MCF 10A (cell line): ENCODE data around the gene IRX2. TPM values are rescaled to one million over a fixed set of nuclear protein-coding genes. Genes with fewer than 3 reads are reported as not detected.

Experiments
- BruUV-seq: library from RNA; stranded (reverse); fragments of 400-500 nt; replicated peaks from 2 replicates; lab custom pipeline; 2021; lab: Mats Ljungman, UMichigan
- CTCF ChIA-PET: fragments of 300-600 bp; sonication (Branson Sonifier 250); formaldehyde crosslinking; extraction: SDS; loops from one replicate; lab custom pipeline; 2021; ENCODE audit warnings: antibody characterized with exemption, inconsistent platforms; lab: Yijun Ruan, JAX
- POLR2A ChIA-PET: fragments of 300-600, 350-650 bp; sonication (Branson Sonifier 250); formaldehyde crosslinking; extraction: SDS; loops from one replicate; lab custom pipeline; 2020; ENCODE audit warnings: antibody characterized with exemption, inconsistent platforms; lab: Yijun Ruan, JAX
- DNase-seq: peaks from one replicate; pipeline ENCODE4 v3.0.0-alpha.2; 2018; ENCODE audit not compliant: unreplicated experiment
- H3K27ac Mint-ChIP-seq: one replicate; pipeline ENCODE4 v1.8.0; 2022; ENCODE audit warnings: mild to moderate bottlenecking, low read depth, mixed read lengths; ENCODE audit not compliant: unreplicated experiment
- H3K27me3 Mint-ChIP-seq: one replicate; pipeline ENCODE4 v1.8.0; 2022; ENCODE audit warnings: mixed read lengths; ENCODE audit not compliant: insufficient read depth, unreplicated experiment
- H3K36me3 Mint-ChIP-seq: one replicate; pipeline ENCODE4 v1.8.0; 2022; ENCODE audit warnings: mild to moderate bottlenecking, moderate library complexity, mixed read lengths; ENCODE audit not compliant: insufficient read depth, unreplicated experiment
- H3K4me1 Mint-ChIP-seq: one replicate; pipeline ENCODE4 v1.8.0; 2022; ENCODE audit warnings: mixed read lengths; ENCODE audit not compliant: insufficient read depth, unreplicated experiment
- H3K4me3 Mint-ChIP-seq: one replicate; pipeline ENCODE4 v1.8.0; 2022; ENCODE audit warnings: mild to moderate bottlenecking, moderate library complexity, mixed read lengths; ENCODE audit not compliant: unreplicated experiment
- H3K9me3 Mint-ChIP-seq: one replicate; pipeline ENCODE4 v1.8.0; 2022; ENCODE audit warnings: mixed read lengths; ENCODE audit not compliant: unreplicated experiment
- intact Hi-C: fragments of 100-400 bp; cut with micrococcal nuclease; formaldehyde crosslinking; loops from 2 replicates; pipeline ENCODE4 v1.14.1; 2022
- total RNA-seq: library from RNA; stranded (reverse); gene quantifications from 2 replicates; pipeline ENCODE4 v1.2.3, GENCODE V29; 2022
- TF ChIP-seq, protein P1 (sequence below): fragments of 200-600 bp; IDR thresholded peaks from one replicate; pipeline ENCODE4 v1.8.0; 2022; ENCODE audit warnings: antibody characterized with exemption, mild to moderate bottlenecking; ENCODE audit not compliant: unreplicated experiment

Gene IRX2
- total RNA-seq, 1 experiment from 2014 or later, result 43.4 TPM

DNA sequence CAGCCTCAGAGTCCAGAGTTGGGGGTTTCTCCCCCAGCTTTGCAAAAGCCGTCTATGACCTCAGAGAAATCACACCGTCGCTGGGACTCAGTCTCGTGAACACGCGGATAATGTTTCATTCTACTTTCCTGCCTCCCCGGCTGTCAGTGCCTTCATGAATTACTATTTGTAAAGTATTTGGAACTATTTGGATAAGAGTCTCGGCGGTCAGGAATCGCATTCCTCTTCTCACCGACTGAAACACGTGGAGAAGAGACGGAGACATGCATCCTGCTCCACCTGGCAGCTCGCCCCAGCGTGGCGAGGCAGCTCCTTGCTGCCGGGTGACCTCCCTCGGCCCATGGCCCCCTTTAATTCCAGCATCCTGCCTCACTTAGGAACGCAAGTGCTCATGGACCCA is 23.9 kb downstream of the IRX2 start:
- DNase-seq, result no peak
- H3K27ac Mint-ChIP-seq, result no peak overlapping the region
- POLR2A ChIA-PET, result interaction anchor here (1.0 kb wide), 1 partner anchor 13 kb away, joined by 4 read pairs; no protein-coding TSS in a partner anchor
- TF ChIP-seq, protein P1, sequence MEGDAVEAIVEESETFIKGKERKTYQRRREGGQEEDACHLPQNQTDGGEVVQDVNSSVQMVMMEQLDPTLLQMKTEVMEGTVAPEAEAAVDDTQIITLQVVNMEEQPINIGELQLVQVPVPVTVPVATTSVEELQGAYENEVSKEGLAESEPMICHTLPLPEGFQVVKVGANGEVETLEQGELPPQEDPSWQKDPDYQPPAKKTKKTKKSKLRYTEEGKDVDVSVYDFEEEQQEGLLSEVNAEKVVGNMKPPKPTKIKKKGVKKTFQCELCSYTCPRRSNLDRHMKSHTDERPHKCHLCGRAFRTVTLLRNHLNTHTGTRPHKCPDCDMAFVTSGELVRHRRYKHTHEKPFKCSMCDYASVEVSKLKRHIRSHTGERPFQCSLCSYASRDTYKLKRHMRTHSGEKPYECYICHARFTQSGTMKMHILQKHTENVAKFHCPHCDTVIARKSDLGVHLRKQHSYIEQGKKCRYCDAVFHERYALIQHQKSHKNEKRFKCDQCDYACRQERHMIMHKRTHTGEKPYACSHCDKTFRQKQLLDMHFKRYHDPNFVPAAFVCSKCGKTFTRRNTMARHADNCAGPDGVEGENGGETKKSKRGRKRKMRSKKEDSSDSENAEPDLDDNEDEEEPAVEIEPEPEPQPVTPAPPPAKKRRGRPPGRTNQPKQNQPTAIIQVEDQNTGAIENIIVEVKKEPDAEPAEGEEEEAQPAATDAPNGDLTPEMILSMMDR, result no peak
- H3K4me3 Mint-ChIP-seq, result no peak overlapping the region
- H3K36me3 Mint-ChIP-seq, result no peaks in the 10 kb centered on the region
- CTCF ChIA-PET, result interaction anchor here (0.6 kb wide), 1 partner anchor 138 kb away, joined by 3 read pairs; no protein-coding TSS in a partner anchor
- intact Hi-C loops, result no loop called here
- no peaks in the 10 kb centered on the region for H3K27me3 Mint-ChIP-seq
- no peaks in the 10 kb centered on the region for H3K4me1 Mint-ChIP-seq
- no TSS peak for BruUV-seq
- H3K9me3 Mint-ChIP-seq, result no peaks in the 10 kb centered on the region

DNA sequence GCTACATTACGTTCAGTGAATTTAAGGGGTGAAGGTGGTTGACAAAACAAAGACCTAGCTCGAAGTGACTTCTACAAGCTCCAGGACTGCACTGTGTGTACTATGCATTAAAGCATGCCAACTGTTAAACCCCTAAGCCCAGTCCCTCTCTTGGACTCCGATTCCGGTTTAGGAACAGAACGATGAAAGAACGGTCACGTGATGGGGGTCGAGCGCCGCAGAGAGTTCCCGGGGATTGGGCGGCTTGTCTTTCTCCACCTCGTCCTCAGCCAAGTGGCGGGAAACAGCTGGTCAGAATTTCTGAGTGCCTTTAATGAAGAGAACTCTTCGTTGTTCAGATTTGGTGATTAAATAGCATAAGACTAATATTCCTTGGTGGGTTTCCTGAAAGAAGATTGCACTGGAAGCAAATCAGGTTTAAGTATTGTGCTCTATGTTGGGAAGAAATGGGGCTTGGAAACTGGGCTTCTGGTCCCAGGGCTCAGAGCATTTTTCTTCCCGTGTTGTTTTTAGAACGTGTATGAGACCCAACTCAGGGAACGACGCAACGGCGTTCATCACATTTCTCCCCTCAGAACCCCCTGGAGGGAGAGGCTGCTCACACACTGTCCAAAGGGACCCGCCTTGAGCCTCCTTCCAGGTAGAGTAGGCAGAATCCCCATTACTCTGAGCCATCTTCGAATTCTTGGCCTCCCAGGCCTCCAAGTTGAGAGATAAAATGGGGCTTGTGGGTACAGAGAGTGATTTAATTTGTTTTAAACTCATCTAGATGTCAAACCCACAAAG is 25.3 kb downstream of the IRX2 start:
- BruUV-seq, result no TSS peak
- Mint-ChIP-seq H3K27ac (no peak overlapping the region), H3K4me1 (peaks cover 10% of the 10 kb centered on the region), H3K9me3 (no peaks in the 10 kb centered on the region), H3K36me3 (no peaks in the 10 kb centered on the region), H3K27me3 (no peaks in the 10 kb centered on the region), H3K4me3 (no peak overlapping the region)
- TF ChIP-seq, protein P1, result no peak
- CTCF ChIA-PET, result interaction anchor here (0.6 kb wide), 1 partner anchor 88 kb away, joined by 3 read pairs; no protein-coding TSS in a partner anchor
- intact Hi-C loops, result no loop called here
- POLR2A ChIA-PET, result no interaction called here
- no peak for DNase-seq

GRCh38 chr5:2724831-2725230 is 26.6 kb downstream of the IRX2 start:
- ChIA-PET CTCF (no interaction called here), POLR2A (no interaction called here)
- H3K4me3 Mint-ChIP-seq, result no peak overlapping the region
- no peaks in the 10 kb centered on the region for H3K9me3 Mint-ChIP-seq
- BruUV-seq, result no TSS peak
- no peaks in the 10 kb centered on the region for H3K27me3 Mint-ChIP-seq
- H3K27ac Mint-ChIP-seq, result no peak overlapping the region
- TF ChIP-seq, protein P1, result no peak
- intact Hi-C loops, result no loop called here
- peaks cover 11% of the 10 kb centered on the region for H3K4me1 Mint-ChIP-seq
- peaks cover 4% of the 10 kb centered on the region for H3K36me3 Mint-ChIP-seq
- DNase-seq, result no peak

GRCh38 chr5:2724031-2724581 is 27.4 kb downstream of the IRX2 start:
- H3K36me3 Mint-ChIP-seq, result peaks cover 4% of the 10 kb centered on the region
- TF ChIP-seq, protein P1, result no peak
- H3K4me1 Mint-ChIP-seq, result peaks cover 11% of the 10 kb centered on the region
- no peaks in the 10 kb centered on the region for H3K27me3 Mint-ChIP-seq
- intact Hi-C loops, result no loop called here
- POLR2A ChIA-PET, result no interaction called here
- CTCF ChIA-PET, result interaction anchor here (0.9 kb wide), 1 partner anchor 8 kb away, joined by 3 read pairs; no protein-coding TSS in a partner anchor
- no TSS peak for BruUV-seq
- H3K4me3 Mint-ChIP-seq, result no peak overlapping the region
- H3K9me3 Mint-ChIP-seq, result no peaks in the 10 kb centered on the region
- no peak for DNase-seq
- no peak overlapping the region for H3K27ac Mint-ChIP-seq
